SK-N-SH treated with all-trans-retinoic acid at 6 μM for 48 hours (cell line): Measurements from ENCODE around the gene FANCL.

ENCODE experiments used
- ATAC-seq: fragments of 200-7000 bp; cut with Tn5 transposase; 3 replicates; pipeline ENCODE4 v1.9.1; 2020; ENCODE audit warnings: mild to moderate bottlenecking, moderate library complexity
- ARNTL ChIP-seq: fragments of 450-650 bp; formaldehyde crosslinking; IDR thresholded peaks from 2 replicates; pipeline ENCODE4 v1.5.0; 2020; ENCODE audit warnings: low read depth, mild to moderate bottlenecking, moderate library complexity, borderline replicate concordance
- BACH2 ChIP-seq: fragments of 250-450 bp; sonication (Bioruptor Pico); IDR thresholded peaks from 2 replicates; pipeline ENCODE4 v1.9.0; 2021; ENCODE audit warnings: mild to moderate bottlenecking, borderline replicate concordance
- CREB5 ChIP-seq: fragments of 250-450 bp; sonication (Bioruptor Pico); IDR thresholded peaks from 2 replicates; pipeline ENCODE4 v1.5.1; 2020; ENCODE audit warnings: low read depth, mild to moderate bottlenecking, moderate library complexity
- CSDC2 ChIP-seq: fragments of 250-450 bp; sonication (Bioruptor Pico); IDR thresholded peaks from 2 replicates; pipeline ENCODE4 v1.5.0; 2020; ENCODE audit warnings: mild to moderate bottlenecking, moderate library complexity
- CSRNP3 ChIP-seq: fragments of 250-450 bp; sonication (Bioruptor Pico); IDR thresholded peaks from 2 replicates; pipeline ENCODE4 v1.5.1; 2021; ENCODE audit warnings: mild to moderate bottlenecking, moderate library complexity
- ESRRG ChIP-seq: fragments of 250-450 bp; sonication (Bioruptor Pico); IDR thresholded peaks from 2 replicates; pipeline ENCODE4 v1.6.1; 2021; ENCODE audit warnings: mild to moderate bottlenecking
- GLIS3 ChIP-seq: fragments of 250-450 bp; sonication (Bioruptor Pico); IDR thresholded peaks from 2 replicates; pipeline ENCODE4 v1.5.0; 2020; ENCODE audit warnings: mild to moderate bottlenecking, moderate library complexity
- ISL1 ChIP-seq: fragments of 250-450 bp; sonication (Bioruptor Pico); IDR thresholded peaks from 2 replicates; pipeline ENCODE4 v2.1.2; 2022; ENCODE audit warnings: mild to moderate bottlenecking, moderate library complexity
- OSR1 ChIP-seq: fragments of 250-450 bp; sonication (Bioruptor Pico); IDR thresholded peaks from 2 replicates; pipeline ENCODE4 v1.8.0; 2022; ENCODE audit warnings: moderate library complexity, mild to moderate bottlenecking, inconsistent platforms
- PATZ1 ChIP-seq: fragments of 250-450 bp; sonication (Bioruptor Pico); IDR thresholded peaks from 2 replicates; pipeline ENCODE4 v1.8.0; 2020; ENCODE audit warnings: mild to moderate bottlenecking, moderate library complexity, borderline replicate concordance
- POU6F1 ChIP-seq: fragments of 250-450 bp; sonication (Bioruptor Pico); IDR thresholded peaks from 2 replicates; pipeline ENCODE4 v1.8.0; 2021; ENCODE audit warnings: low read depth, mild to moderate bottlenecking, moderate library complexity, borderline replicate concordance
- PPARA ChIP-seq: fragments of 250-450 bp; sonication (Bioruptor Pico); IDR thresholded peaks from 2 replicates; pipeline ENCODE4 v1.5.0; 2020; ENCODE audit warnings: mild to moderate bottlenecking, borderline replicate concordance
- RARB ChIP-seq: fragments of 250-450 bp; sonication (Bioruptor Pico); IDR thresholded peaks from 2 replicates; pipeline ENCODE4 v1.8.0; 2021; ENCODE audit warnings: mild to moderate bottlenecking, moderate library complexity
- SNAI2 ChIP-seq: fragments of 250-450 bp; sonication (Bioruptor Pico); IDR thresholded peaks from 2 replicates; pipeline ENCODE4 v1.5.0; 2020; ENCODE audit warnings: mild to moderate bottlenecking, moderate library complexity
- TCF4 ChIP-seq: fragments of 250-450 bp; sonication (Bioruptor Pico); IDR thresholded peaks from 2 replicates; pipeline ENCODE4 v1.8.0; 2021; ENCODE audit warnings: mild to moderate bottlenecking, moderate library complexity, borderline replicate concordance
- TOX ChIP-seq: fragments of 250-450 bp; sonication (Bioruptor Pico); IDR thresholded peaks from 2 replicates; pipeline ENCODE4 v1.8.0; 2021; ENCODE audit warnings: mild to moderate bottlenecking, moderate library complexity, borderline replicate concordance
- TSHZ2 ChIP-seq: fragments of 250-450 bp; sonication (Bioruptor Pico); IDR thresholded peaks from 2 replicates; pipeline ENCODE4 v1.5.0; 2020; ENCODE audit warnings: mild to moderate bottlenecking, moderate library complexity
- ZC3H10 ChIP-seq: fragments of 250-450 bp; sonication (Bioruptor Pico); IDR thresholded peaks from 2 replicates; pipeline ENCODE4 v1.5.1; 2021; ENCODE audit warnings: mild to moderate bottlenecking, moderate library complexity
- ZFP3 ChIP-seq: fragments of 250-450 bp; sonication (Bioruptor Pico); IDR thresholded peaks from 2 replicates; pipeline ENCODE4 v1.5.0; 2020; ENCODE audit warnings: mild to moderate bottlenecking, moderate library complexity
- ZFP30 ChIP-seq: fragments of 450-650 bp; formaldehyde crosslinking; IDR thresholded peaks from 2 replicates; pipeline ENCODE4 v1.5.0; 2022; ENCODE audit warnings: mild to moderate bottlenecking, moderate library complexity
- ZNF565 ChIP-seq: fragments of 450-650 bp; formaldehyde crosslinking; conservative IDR thresholded peaks from 2 replicates; pipeline ENCODE4 v1.5.0; 2020; ENCODE audit warnings: low read depth, mild to moderate bottlenecking, moderate library complexity
- ZNF70 ChIP-seq: fragments of 450-650 bp; formaldehyde crosslinking; IDR thresholded peaks from 2 replicates; pipeline ENCODE4 v1.5.0; 2020; ENCODE audit warnings: mild to moderate bottlenecking, moderate library complexity
- ZNF8 ChIP-seq: fragments of 450-650 bp; formaldehyde crosslinking; IDR thresholded peaks from 2 replicates; pipeline ENCODE4 v1.5.0; 2020; ENCODE audit warnings: mild to moderate bottlenecking, moderate library complexity

The FANCL gene

GRCh38 chr2:58140508-58141072, 100.5 kb downstream of the FANCL start:
- TF ChIP-seq BACH2: no peak
- TF ChIP-seq TOX (CRISPR knock-in tag): peak; percentile 25; the same call in 1 of the 2 replicates
- TF ChIP-seq ISL1 (CRISPR knock-in tag): peak; percentile 72
- TF ChIP-seq, all 23 proteins: peak for 2
- ATAC-seq: peak; percentile 89

- TF ChIP-seq PPARA (CRISPR knock-in tag): no peak
- no peak for TF ChIP-seq ISL1 (CRISPR knock-in tag)
- no peak for TF ChIP-seq OSR1 (CRISPR knock-in tag)
- TF ChIP-seq TSHZ2 (CRISPR knock-in tag): no peak
- no peak for TF ChIP-seq RARB
- no peak for TF ChIP-seq TCF4 (CRISPR knock-in tag)
- no peak for TF ChIP-seq PATZ1 (CRISPR knock-in tag)
- no peak for TF ChIP-seq CSDC2 (CRISPR knock-in tag)
- no peak for TF ChIP-seq ZC3H10 (CRISPR knock-in tag)
- no peak for TF ChIP-seq ZFP30 (CRISPR knock-in tag)
- no peak for TF ChIP-seq ESRRG (CRISPR knock-in tag)
- TF ChIP-seq ZNF8 (CRISPR knock-in tag): no peak
- no peak for TF ChIP-seq BACH2
- no peak for TF ChIP-seq SNAI2 (CRISPR knock-in tag)
- TF ChIP-seq ZFP3: no peak
- no peak for TF ChIP-seq ARNTL (CRISPR knock-in tag)
- TF ChIP-seq POU6F1 (CRISPR knock-in tag): no peak
- no peak for TF ChIP-seq TOX (CRISPR knock-in tag)
- peak; percentile 28 for ATAC-seq
Measured at GRCh38 chr2:58138396-58139030, 102.6 kb downstream of the FANCL start.

- TF ChIP-seq BACH2 (no peak), CSRNP3 (CRISPR knock-in tag) (no peak), ZC3H10 (CRISPR knock-in tag) (no peak), POU6F1 (CRISPR knock-in tag) (no peak), ZNF565 (CRISPR knock-in tag) (no peak), ZNF70 (CRISPR knock-in tag) (no peak), TCF4 (CRISPR knock-in tag) (no peak), OSR1 (CRISPR knock-in tag) (no peak), CREB5 (CRISPR knock-in tag) (no peak), ESRRG (CRISPR knock-in tag) (no peak), RARB (no peak), ZFP3 (no peak), ZFP30 (CRISPR knock-in tag) (no peak), ARNTL (CRISPR knock-in tag) (no peak), CSDC2 (CRISPR knock-in tag) (no peak), TOX (CRISPR knock-in tag) (no peak), GLIS3 (no peak)
- no peak for ATAC-seq
Measured at GRCh38 chr2:58137856-58138255, 103.3 kb downstream of the FANCL start.
